ENCODE measurements around the gene SCGB1C1.
A peak's percentile ranks its signal among the peaks of the same experiment; 100 is the strongest.
"Not testable (repeated sequence)": the region's sequence is repeated elsewhere in the genome, so short reads cannot be mapped to it uniquely, and the experiment has no call there.

The SCGB1C1 gene

DNA sequence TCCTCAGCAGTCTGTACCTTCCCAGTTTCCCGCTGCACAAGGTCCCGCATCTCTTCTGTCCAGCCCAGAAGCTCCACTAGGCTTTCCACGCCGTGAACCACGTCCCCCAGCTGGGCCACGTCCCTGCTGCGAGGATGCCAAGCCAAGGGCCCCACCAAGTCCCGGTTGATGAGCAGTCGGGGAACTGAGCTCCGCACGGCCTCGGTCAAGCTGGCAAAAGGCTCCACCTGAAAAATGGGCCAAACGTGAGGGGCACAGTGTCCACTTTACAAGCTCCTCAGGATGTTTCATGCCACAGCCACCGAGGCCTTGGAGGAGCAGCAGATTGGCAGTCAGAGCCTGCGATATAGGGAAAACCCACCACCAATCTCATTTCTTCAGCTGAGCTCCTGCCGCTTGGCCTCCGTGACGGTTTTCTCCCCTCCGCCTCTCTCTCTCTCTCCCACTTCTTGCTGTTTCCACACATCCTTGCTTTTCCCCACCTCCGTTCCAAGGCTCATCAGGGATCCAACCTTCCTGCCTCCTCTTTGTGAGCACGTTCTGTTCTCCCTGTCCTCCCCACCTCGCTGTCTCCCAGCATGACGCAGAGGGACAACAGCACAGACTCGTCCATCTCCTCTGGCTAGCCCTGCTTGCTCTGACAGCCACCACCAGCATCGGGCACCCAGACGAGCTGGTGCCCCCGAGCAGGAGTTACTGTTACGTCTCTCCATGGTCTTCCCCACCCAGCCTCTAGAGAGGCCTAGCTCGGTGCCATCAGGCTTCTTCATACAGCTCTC, 26.1 kb downstream of the SCGB1C1 start:
- DNase-seq (ENCODE audit: low spot score), result no peak

DNA sequence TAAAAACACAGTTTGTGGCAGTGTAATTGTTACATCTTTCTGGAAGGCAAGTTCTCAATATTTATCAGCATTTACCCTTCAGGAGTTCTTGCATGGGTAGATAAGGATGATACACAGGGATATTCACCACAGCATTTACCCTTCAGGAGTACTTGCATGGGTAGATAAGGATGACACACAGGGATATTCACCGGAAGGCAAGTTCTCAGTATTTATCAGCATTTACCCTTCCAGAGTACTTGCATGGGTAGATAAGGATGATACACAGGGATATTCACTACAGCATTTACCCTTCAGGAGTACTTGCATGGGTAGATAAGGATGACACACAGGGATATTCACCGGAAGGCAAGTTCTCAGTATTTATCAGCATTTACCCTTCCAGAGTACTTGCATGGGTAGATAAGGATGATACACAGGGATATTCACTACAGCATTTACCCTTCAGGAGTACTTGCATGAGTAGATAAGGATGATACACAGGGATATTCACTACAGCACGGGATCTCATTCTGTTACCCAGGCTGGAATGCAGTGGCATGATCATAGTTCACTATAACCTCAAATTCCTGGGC, 27.9 kb downstream of the SCGB1C1 start:
- DNase-seq (ENCODE audit: low spot score), result not testable (repeated sequence)

DNA sequence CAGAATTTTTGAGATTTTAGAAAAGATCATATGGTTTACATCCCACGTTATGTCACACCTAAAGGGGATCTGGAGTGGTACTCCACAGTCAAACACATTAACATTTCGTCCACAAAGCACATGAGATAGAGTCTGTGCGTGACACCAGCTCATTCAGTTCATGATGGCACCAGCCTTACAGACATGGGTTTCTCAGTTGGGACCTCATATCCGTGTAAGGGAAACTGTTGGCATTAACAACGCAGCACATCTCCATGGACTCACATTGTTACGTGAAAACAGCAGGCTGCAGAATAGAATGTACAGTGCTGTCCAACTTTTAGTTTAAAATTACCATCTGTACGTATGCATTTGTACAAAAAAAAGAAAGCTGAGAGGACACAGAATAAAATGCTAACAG, 28.7 kb downstream of the SCGB1C1 start:
- no peak for DNase-seq (ENCODE audit: low spot score)

- DNase-seq (ENCODE audit: low spot score), result no peak
These were observed 29.3 kb downstream of the SCGB1C1 start for GRCh38 chr11:221998-222789.

DNA sequence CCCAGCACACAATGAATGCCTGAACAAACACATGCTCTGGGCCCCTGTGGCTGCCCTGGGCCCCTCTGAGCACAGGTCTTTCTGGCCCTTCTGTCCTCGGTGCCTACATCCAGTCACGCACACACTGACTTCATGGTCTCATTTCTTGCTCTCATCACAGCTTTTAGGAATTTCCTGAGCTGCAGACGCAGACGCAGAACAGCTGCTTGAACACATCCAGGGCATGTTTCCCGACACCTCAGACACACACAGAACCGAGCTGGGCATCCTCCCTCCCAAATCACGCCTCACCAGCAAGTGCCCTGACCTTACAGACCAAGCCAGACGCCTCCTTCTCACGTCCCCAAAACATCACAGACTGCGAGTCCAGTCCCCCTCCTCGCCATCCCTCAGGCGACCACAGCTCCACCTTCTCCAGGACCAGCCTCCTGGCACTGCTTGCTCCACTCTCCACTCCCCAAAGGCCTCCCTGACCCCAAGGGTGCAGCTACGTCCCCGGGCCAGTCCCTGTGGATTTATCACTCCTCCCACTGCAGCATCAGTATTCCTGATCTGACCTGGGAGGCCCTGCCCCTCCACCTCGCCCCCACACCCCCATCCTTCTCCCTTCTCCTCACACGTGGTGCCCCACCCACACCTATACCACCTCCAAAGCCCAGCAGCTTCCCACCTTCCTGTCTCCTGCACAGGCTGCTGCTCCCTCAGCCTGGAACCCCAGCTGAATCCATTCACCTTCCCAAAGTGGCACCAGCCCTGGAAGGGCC, 30.3 kb downstream of the SCGB1C1 start:
- DNase-seq (ENCODE audit: low spot score), result no peak

DNA sequence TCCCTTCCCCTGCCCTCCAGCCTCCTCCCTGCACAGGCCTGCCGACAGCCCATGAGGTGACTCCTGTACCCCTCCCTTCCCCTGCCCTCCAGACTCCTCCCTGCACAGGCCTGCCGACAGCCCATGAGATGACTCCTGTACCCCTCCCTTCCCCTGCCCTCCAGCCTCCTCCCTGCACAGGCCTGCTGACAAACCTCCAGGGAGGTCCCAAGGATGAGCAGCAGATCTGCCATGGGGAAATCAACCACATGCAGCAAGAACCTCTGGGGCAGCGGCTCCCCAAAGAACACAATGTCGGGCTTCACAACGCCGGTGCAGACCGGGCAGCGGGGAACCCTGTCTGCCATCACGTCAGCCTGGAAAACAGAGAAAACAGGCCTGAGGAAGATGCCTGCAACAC, 31.0 kb downstream of the SCGB1C1 start:
- no peak for DNase-seq (ENCODE audit: low spot score)

- DNase-seq (ENCODE audit: low spot score), result no peak
These were observed 31.5 kb downstream of the SCGB1C1 start for GRCh38 chr11:224424-224823.

GRCh38 chr11:225734-226453, 33.0 kb downstream of the SCGB1C1 start:
- no peak for DNase-seq (ENCODE audit: low spot score)

GRCh38 chr11:227824-228379, 35.0 kb downstream of the SCGB1C1 start:
- no peak for DNase-seq (ENCODE audit: low spot score)

GRCh38 chr11:230431-230830, 37.6 kb downstream of the SCGB1C1 start:
- DNase-seq (ENCODE audit: low spot score), result no peak

GRCh38 chr11:232783-233565, 40.1 kb downstream of the SCGB1C1 start:
- no peak for DNase-seq (ENCODE audit: low spot score)

- DNase-seq (ENCODE audit: low spot score), result no peak
These were observed 42.3 kb downstream of the SCGB1C1 start for GRCh38 chr11:235180-235579.

DNA sequence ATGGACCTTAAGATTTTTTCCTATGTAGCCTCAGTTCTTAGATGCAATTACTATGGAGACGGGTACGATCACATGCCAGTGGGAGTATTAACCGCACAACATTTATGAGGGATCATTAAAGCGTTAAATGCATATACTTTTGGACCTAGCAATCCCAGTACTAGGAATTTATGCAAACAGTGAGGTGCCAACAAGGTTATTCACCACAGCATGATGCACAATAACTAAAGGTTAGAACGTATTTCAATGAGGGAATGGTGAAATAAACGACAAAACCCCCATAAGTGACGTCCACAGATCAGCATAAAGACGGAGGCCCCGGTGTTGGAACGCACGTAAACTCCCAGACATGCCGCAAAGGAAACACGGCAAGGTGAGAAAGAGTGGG, 42.7 kb downstream of the SCGB1C1 start:
- DNase-seq (ENCODE audit: low spot score), result peak; percentile 39

DNA sequence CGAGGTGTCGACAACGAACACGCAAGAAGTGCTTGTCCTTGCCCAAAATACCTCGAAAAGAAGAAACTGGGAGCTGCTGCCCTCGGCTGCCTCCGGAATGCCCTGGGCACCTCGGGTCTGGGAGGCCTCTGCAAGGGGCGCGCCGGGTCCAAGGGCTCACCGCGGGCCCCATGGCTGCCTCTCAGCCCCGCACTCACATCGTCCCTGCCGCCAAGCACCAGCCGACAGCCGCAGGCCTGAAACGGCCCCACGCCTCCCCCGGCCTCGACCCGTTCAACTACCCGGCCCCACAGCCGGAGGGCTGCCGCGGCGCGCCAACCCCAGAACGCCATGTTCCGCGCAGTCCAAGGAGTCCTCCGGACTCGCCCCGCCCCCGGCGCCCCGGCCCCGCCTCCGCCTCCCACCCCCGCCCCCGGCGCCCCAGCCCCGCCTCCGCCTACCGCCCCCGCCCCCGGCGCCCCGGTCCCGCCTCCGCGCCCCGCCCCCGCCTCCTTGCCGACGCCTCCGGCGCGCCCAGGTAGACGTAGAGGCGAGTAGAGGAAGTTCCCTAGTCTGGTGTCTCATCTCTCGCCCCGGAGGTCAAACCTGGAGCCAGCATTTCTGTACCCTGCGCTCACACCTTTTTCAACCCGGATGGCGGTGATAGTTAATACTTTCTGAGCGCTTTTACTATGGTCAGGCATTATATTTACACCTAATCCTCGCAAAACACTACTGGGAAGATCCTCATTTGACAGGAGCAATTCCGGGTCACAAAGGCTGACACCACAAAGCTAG, 43.3 kb downstream of the SCGB1C1 start, which contains the start of gene SIRT3:
SIRT3 (minus strand) TSS at position 346 of the 777 bp plus-strand sequence; CDS start at position 332, 14 bp downstream.
- peak; percentile 89 for DNase-seq (ENCODE audit: low spot score)

GRCh38 chr11:236774-237767, 44.2 kb downstream of the SCGB1C1 start, which contains the start of gene PSMD13:
Gene PSMD13, plus strand, starts transcription at chr11:236976. Its CDS starts 74 bp downstream, at chr11:237050.
- peak; percentile 81 for DNase-seq (ENCODE audit: low spot score)

DNA sequence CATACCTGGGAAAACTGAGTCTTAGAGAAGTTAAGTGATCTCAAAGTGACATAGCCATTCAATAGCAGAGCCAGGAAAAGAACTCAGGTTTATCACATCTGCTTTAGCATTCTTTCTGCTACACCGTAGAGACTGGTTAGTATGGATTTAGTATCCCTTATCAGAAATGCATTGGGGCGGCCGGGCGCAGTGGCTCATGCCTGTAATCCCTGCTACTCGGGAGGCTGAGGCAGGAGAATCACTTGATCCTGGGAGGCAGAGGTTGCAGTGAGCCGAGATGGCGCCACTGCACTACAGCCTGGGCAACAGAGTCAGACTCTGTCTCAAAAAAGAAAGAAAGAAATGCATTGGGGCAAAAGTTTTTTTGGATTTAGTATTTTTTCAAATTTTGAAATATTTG, 45.5 kb downstream of the SCGB1C1 start:
- DNase-seq (ENCODE audit: low spot score), result not testable (repeated sequence)

DNA sequence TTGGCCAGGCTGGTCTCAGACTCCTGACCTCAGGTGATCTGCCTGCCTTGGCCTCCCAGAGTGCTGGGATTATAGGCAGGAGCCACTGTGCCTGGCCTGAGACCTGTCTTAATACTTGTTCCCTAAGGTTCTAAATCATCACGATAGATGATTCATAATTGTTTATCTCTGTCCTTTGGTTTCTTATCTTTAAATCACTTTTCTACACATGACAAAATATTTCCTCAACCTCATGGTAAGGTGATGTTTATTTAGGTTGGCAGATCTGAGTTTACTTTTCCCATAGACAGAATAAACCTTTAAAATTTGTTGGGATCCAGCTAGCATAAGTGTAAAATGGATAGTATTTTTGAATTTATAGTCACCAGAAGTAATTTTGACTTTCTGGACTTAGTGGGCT, 47.4 kb downstream of the SCGB1C1 start:
- no peak for DNase-seq (ENCODE audit: low spot score)

DNA sequence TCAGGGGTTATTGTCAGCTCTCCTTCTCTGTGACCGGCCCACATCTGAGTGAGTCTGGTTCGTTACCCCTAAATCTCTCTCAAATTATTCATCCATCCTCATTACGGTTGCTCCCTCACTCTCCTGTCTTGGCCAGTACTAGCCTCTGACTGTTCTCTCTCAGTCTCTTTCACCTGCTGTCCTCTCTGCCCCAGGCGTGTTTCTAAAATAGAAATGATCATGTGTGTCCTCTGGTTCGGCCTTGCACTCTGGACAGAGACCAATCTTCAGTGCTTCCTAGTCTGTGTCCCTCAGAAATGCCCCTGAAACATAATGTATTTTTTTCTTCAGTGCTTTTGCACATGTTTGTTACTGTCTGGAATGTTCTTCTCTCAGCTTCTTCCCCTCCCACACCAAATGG, 48.8 kb downstream of the SCGB1C1 start:
- no peak for DNase-seq (ENCODE audit: low spot score)

All from CD4-positive, alpha-beta T cell treated with Interleukin-6 at 100 ng/mL for 8 hours (primary cell).